Liver (tissue), 9 donors: ENCODE data around the gene GCC2. TPM values are rescaled to one million over a fixed set of nuclear protein-coding genes. Genes with fewer than 3 reads are reported as not detected.

Experiments
- DNase-seq: peaks from one replicate; pipeline ENCODE4 v3.0.0-alpha.2; 2017; ENCODE audit warnings: low spot score
- H3K27ac ChIP-seq, 2 donors: one replicate each; pipeline ENCODE4 v1.7.0; 2013; ENCODE audit warnings: inconsistent platforms in 2 of 2, low read length in 2 of 2, control low read depth in 1 of 2, low read depth in 1 of 2, mild to moderate bottlenecking in 1 of 2
- H3K27me3 ChIP-seq, 4 donors: one replicate each; pipeline versions ENCODE4 v1.6.1 to v1.7.0; 2013; ENCODE audit warnings: low read length in 3 of 4, inconsistent platforms in 1 of 4, mild to moderate bottlenecking in 1 of 4, moderate library complexity in 1 of 4; ENCODE audit not compliant: control insufficient read depth in 4 of 4, insufficient read depth in 4 of 4
- H3K36me3 ChIP-seq, 4 donors: one replicate each; pipeline versions ENCODE4 v1.6.1 to v1.7.0; 2013; ENCODE audit warnings: low read length in 3 of 4, mild to moderate bottlenecking in 3 of 4, low read depth in 1 of 4, moderate library complexity in 1 of 4; ENCODE audit not compliant: control insufficient read depth in 4 of 4, insufficient read depth in 3 of 4
- H3K4me1 ChIP-seq, 4 donors: one replicate each; pipeline versions ENCODE4 v1.6.1 to v1.7.0; 2013; ENCODE audit warnings: low read length in 3 of 4, mild to moderate bottlenecking in 3 of 4, moderate library complexity in 1 of 4; ENCODE audit not compliant: control insufficient read depth in 4 of 4, insufficient read depth in 4 of 4
- H3K4me3 ChIP-seq, 3 donors: one replicate each; pipeline versions ENCODE4 v1.6.1 to v1.7.0; 2013; ENCODE audit warnings: low read length in 3 of 3, control low read depth in 1 of 3, low read depth in 1 of 3, mild to moderate bottlenecking in 1 of 3
- H3K9ac ChIP-seq, 2 donors: one replicate each; pipeline ENCODE4 v1.7.0; 2013; ENCODE audit warnings: low read length in 2 of 2, mild to moderate bottlenecking in 2 of 2, moderate library complexity in 2 of 2, control low read depth in 1 of 2, low read depth in 1 of 2
- H3K9me3 ChIP-seq, 4 donors: one replicate each; pipeline versions ENCODE4 v1.6.1 to v1.7.0; 2013; ENCODE audit warnings: low read length in 3 of 4; ENCODE audit not compliant: control insufficient read depth in 4 of 4
- CTCF ChIP-seq: fragments of 150-350 bp; IDR thresholded peaks from 2 replicates; pipeline ENCODE4 v1.5.1; 2017; ENCODE audit warnings: improper control_type of control experiment, low read depth, low read length; ENCODE audit not compliant: missing input control
- EGR1 ChIP-seq, 2 donors: IDR thresholded peaks; 2 replicates each; pipeline ENCODE4 v1.6.1; 2016 to 2018; ENCODE audit warnings: antibody characterized with exemption in 2 of 2, low read depth in 2 of 2
- FOXA1 ChIP-seq: IDR thresholded peaks from 2 replicates; pipeline ENCODE4 v1.6.1; 2016; ENCODE audit warnings: antibody characterized with exemption
- FOXA2 ChIP-seq: IDR thresholded peaks from 2 replicates; pipeline ENCODE4 v1.6.1; 2016; ENCODE audit warnings: antibody characterized with exemption
- GABPA ChIP-seq, 2 donors: IDR thresholded peaks in 1 of 2; conservative IDR thresholded peaks in 1 of 2; 2 replicates each; pipeline ENCODE4 v1.6.1; 2016; ENCODE audit warnings: antibody characterized with exemption in 2 of 2, mild to moderate bottlenecking in 1 of 2, moderate library complexity in 1 of 2
- HNF4A ChIP-seq, 2 donors: conservative IDR thresholded peaks; 2 replicates each; pipeline ENCODE4 v1.6.1; 2016; ENCODE audit warnings: antibody characterized with exemption in 2 of 2, mild to moderate bottlenecking in 2 of 2
- HNF4G ChIP-seq: IDR thresholded peaks from 2 replicates; pipeline ENCODE4 v1.6.1; 2016; ENCODE audit warnings: antibody characterized with exemption
- JUND ChIP-seq, 2 donors: IDR thresholded peaks; 2 replicates each; pipeline ENCODE4 v1.6.1; 2016; ENCODE audit warnings: antibody characterized with exemption in 2 of 2
- RAD21 ChIP-seq, 2 donors: IDR thresholded peaks; 2 replicates each; pipeline ENCODE4 v1.6.1; 2016; ENCODE audit warnings: antibody characterized with exemption in 2 of 2, mild to moderate bottlenecking in 2 of 2
- REST ChIP-seq: IDR thresholded peaks from 2 replicates; pipeline ENCODE4 v1.6.1; 2016; ENCODE audit warnings: antibody characterized with exemption, mild to moderate bottlenecking
- RXRA ChIP-seq, 2 donors: IDR thresholded peaks; 2 replicates each; pipeline ENCODE4 v1.6.1; 2017 to 2018; ENCODE audit warnings: antibody characterized with exemption in 2 of 2, mild to moderate bottlenecking in 1 of 2
- SP1 ChIP-seq: IDR thresholded peaks from 2 replicates; pipeline ENCODE4 v1.6.1; 2018; ENCODE audit warnings: antibody characterized with exemption, mild to moderate bottlenecking
- TAF1 ChIP-seq: conservative IDR thresholded peaks from 2 replicates; pipeline ENCODE4 v1.6.1; 2016; ENCODE audit warnings: antibody characterized with exemption, mild to moderate bottlenecking
- WGBS: extraction: QIAGEN DNeasy Blood & Tissue Kit; methylation state at CpG from one replicate; pipeline ENCODE4 v1.1.7; 2013; 5-methylcytosine and 5-hydroxymethylcytosine counted together
- polyA plus RNA-seq, 2 donors: library from polyadenylated mRNA; stranded (reverse) in 1 of 2; unstranded in 1 of 2; fragments of 200-250 nt in 1 of 2; fragments of >200 nt in 1 of 2; fragmentation: Nextera tagmentation in 1 of 2; extraction: Ambion mirVana in 1 of 2; gene quantifications; one replicate each; pipeline versions ENCODE4 v1.2.1 to v1.2.3, GENCODE V29; 2013 to 2015
- total RNA-seq, 2 donors: library from RNA; depleted of rRNA; stranded (reverse); fragments of >200 nt; gene quantifications; one replicate each; pipeline ENCODE4 v1.2.3, GENCODE V29; 2014
- TF ChIP-seq, protein P1 (sequence below): IDR thresholded peaks from 2 replicates; pipeline ENCODE4 v1.6.1; 2016; ENCODE audit warnings: antibody characterized with exemption
- TF ChIP-seq, protein P2 (sequence below): IDR thresholded peaks from 2 replicates; pipeline ENCODE4 v1.6.1; 2016; ENCODE audit warnings: antibody characterized with exemption
- donor health status: healthy.
- donor health status: healthy.
- donor health status: healthy.
- donor health status: healthy.
- donor health status: healthy.

Gene GCC2
- total and polyA plus RNA-seq, 4 donors: 4.8 to 26.1 (median 19.9) TPM

DNA sequence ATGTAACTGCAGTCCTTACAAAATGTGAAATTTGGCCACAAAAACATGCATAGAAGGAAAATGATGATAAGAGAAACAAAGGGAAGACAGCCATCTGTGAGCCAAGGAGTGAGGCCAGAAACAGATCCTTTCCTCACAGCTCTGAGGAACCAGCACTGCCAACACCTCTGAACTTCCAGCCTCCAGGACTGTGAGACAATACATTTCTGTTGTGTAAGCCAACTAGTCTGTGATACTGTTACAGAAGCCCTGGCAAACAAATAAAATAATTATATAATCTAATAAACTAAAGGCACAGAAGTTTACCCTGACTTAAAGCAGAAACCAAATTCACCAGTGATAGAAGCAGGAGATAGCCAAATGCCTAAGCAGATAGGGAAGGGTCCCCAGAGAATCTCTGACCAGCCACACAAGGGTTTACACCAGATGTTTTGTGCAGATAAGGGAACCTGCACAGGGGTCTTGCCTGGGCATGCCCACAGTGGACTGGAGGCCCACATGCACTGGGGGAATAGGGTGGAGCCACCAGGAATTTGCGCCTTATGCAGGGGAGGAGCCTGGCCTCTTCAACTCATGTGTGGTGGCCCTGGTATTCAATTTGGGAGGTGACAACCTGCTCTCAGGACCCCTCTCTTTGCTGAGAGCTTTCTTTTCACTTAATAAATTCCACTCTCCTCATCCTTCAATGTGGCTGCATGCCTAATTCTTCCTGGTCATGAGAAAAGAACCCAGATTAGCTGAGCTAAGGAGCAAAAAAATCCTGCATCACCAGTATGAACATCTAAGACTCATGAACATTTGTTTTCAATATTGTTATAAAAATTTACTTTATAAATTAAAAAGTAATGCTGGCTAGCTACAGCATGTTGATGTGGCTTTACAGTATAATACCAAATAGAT is 3.8 kb upstream of the GCC2 start:
- DNase-seq: no peak
- Histone ChIP-seq H3K27ac (no peak overlapping the region), H3K4me1 (peaks cover 2 to 13% (median 10%) of the 10 kb centered on the region in 4 donors), H3K36me3 (no peaks in the 10 kb centered on the region), H3K27me3 (no peaks in the 10 kb centered on the region), H3K9ac (no peak overlapping the region), H3K4me3 (no peak overlapping the region), H3K9me3 (no peaks in the 10 kb centered on the region)
- 98% methylated on average over 1 of the region's 1 CpG for WGBS
- TF ChIP-seq JUND (IDR thresholded peaks at IDR 0.05) (no peak), RXRA (IDR thresholded peaks at IDR 0.05) (no peak), SP1 (no peak), HNF4A (conservative IDR thresholded peaks at IDR 0.05) (no peak), REST (no peak), HNF4G (no peak), CTCF (no peak), RAD21 (IDR thresholded peaks at IDR 0.05) (no peak), FOXA1 (no peak)
- TF ChIP-seq, protein P1, sequence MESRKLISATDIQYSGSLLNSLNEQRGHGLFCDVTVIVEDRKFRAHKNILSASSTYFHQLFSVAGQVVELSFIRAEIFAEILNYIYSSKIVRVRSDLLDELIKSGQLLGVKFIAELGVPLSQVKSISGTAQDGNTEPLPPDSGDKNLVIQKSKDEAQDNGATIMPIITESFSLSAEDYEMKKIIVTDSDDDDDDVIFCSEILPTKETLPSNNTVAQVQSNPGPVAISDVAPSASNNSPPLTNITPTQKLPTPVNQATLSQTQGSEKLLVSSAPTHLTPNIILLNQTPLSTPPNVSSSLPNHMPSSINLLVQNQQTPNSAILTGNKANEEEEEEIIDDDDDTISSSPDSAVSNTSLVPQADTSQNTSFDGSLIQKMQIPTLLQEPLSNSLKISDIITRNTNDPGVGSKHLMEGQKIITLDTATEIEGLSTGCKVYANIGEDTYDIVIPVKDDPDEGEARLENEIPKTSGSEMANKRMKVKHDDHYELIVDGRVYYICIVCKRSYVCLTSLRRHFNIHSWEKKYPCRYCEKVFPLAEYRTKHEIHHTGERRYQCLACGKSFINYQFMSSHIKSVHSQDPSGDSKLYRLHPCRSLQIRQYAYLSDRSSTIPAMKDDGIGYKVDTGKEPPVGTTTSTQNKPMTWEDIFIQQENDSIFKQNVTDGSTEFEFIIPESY: no peak

- Histone ChIP-seq H3K9me3 (no peaks in the 10 kb centered on the region), H3K27me3 (no peaks in the 10 kb centered on the region), H3K27ac (no peak overlapping the region), H3K4me1 (peaks cover 2 to 15% (median 13%) of the 10 kb centered on the region in 4 donors), H3K9ac (no peak overlapping the region), H3K36me3 (no peaks in the 10 kb centered on the region), H3K4me3 (no peak overlapping the region)
- DNase-seq: no peak
- 98% methylated on average over 2 of the region's 2 CpGs for WGBS
- no peak for TF ChIP-seq TAF1
- TF ChIP-seq, protein P1: no peak
- no peak for TF ChIP-seq JUND (IDR thresholded peaks at IDR 0.05)
- no peak for TF ChIP-seq FOXA2
- TF ChIP-seq RAD21 (IDR thresholded peaks at IDR 0.05): no peak
- no peak for TF ChIP-seq GABPA (IDR thresholded peaks at IDR 0.05 in 1 of 2, conservative IDR thresholded peaks at IDR 0.05 in 1 of 2)
- TF ChIP-seq CTCF: no peak
- TF ChIP-seq, protein P2, sequence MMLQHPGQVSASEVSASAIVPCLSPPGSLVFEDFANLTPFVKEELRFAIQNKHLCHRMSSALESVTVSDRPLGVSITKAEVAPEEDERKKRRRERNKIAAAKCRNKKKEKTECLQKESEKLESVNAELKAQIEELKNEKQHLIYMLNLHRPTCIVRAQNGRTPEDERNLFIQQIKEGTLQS: no peak
- no peak for TF ChIP-seq EGR1 (IDR thresholded peaks at IDR 0.05; ENCODE audit: low read depth in 2 of 2)
- TF ChIP-seq RXRA (IDR thresholded peaks at IDR 0.05): no peak
Measured at GRCh38 chr2:108446703-108447102, 2.3 kb upstream of the GCC2 start.
